ENCODE results near the gene DLG1. TPM values are rescaled to one million over a fixed set of nuclear protein-coding genes. Genes with fewer than 3 reads are reported as not detected.
A peak's percentile ranks its signal among the peaks of the same experiment; 100 is the strongest.

The DLG1 gene
- total and polyA plus RNA-seq, 7 donors: 16.1 to 57.6 (median 51.3) TPM

GRCh38 chr3:197289726-197290125 lies 8.7 kb downstream of the DLG1 start:
- Histone ChIP-seq H3K27me3 (ENCODE audit: insufficient read depth in 3 of 3, low read length in 2 of 3) (no peaks in the 10 kb centered on the region), H3K36me3 (ENCODE audit: insufficient read depth in 1 of 2, low read depth in 1 of 2) (peaks cover 0 to 35% of the 10 kb centered on the region in 2 donors), H3K4me1 (peaks cover 49% of the 10 kb centered on the region), H3K9me3 (no peaks in the 10 kb centered on the region), H3K4me3 (no peak overlapping the region), H3K27ac (peak overlapping the region; percentile 12)
- DNase-seq (no peak), ATAC-seq (no peak)
- TF ChIP-seq, protein P1, sequence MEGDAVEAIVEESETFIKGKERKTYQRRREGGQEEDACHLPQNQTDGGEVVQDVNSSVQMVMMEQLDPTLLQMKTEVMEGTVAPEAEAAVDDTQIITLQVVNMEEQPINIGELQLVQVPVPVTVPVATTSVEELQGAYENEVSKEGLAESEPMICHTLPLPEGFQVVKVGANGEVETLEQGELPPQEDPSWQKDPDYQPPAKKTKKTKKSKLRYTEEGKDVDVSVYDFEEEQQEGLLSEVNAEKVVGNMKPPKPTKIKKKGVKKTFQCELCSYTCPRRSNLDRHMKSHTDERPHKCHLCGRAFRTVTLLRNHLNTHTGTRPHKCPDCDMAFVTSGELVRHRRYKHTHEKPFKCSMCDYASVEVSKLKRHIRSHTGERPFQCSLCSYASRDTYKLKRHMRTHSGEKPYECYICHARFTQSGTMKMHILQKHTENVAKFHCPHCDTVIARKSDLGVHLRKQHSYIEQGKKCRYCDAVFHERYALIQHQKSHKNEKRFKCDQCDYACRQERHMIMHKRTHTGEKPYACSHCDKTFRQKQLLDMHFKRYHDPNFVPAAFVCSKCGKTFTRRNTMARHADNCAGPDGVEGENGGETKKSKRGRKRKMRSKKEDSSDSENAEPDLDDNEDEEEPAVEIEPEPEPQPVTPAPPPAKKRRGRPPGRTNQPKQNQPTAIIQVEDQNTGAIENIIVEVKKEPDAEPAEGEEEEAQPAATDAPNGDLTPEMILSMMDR (IDR thresholded peaks at IDR 0.05): no peak
- intact Hi-C loops (cut with DNase I): loop anchor here in 1 of 2 donors (10.0 kb wide), 1 partner anchor 165 kb away; no protein-coding TSS in a partner anchor

- Histone ChIP-seq H3K4me1 (peaks cover 34% of the 10 kb centered on the region), H3K36me3 (ENCODE audit: insufficient read depth in 1 of 2, low read depth in 1 of 2) (peaks cover 0 to 33% of the 10 kb centered on the region in 2 donors), H3K9me3 (no peaks in the 10 kb centered on the region), H3K27ac (no peak overlapping the region), H3K27me3 (ENCODE audit: insufficient read depth in 3 of 3, low read length in 2 of 3) (no peaks in the 10 kb centered on the region), H3K4me3 (no peak overlapping the region)
- 58 to 81% (median 72%) methylated on average over 2 of the region's 2 CpGs for WGBS, 3 donors
- intact Hi-C loops (cut with DNase I): no loop called here
- no peak for DNase-seq
- ATAC-seq: peak; percentile 48 to 78 (median 66)
- TF ChIP-seq, protein P1 (IDR thresholded peaks at IDR 0.05): no peak
Measured at GRCh38 chr3:197286678-197287077, 11.7 kb downstream of the DLG1 start.

DNA sequence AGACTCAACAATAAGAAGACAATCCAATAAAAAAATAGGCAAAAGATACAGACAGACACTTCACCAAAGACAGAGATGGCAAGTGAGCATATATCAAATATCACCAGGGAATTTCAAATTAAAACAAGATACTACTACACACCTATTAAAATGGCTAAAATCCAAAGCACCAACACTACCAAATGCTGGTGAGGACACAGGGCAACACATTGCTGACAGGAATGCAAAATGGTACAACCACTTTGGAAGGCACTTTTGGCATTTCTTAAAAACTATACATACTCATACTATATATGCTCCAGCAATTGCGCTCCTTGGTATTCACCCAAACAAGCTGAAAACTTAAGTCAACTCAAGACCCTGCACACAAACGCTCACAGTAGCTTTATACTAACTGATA lies 12.9 kb downstream of the DLG1 start:
- intact Hi-C loops (cut with DNase I): no loop called here
- Histone ChIP-seq H3K4me3 (no peak overlapping the region), H3K9me3 (no peaks in the 10 kb centered on the region), H3K4me1 (peaks cover 30% of the 10 kb centered on the region), H3K27me3 (ENCODE audit: insufficient read depth in 3 of 3, low read length in 2 of 3) (no peaks in the 10 kb centered on the region), H3K27ac (no peak overlapping the region), H3K36me3 (ENCODE audit: insufficient read depth in 1 of 2, low read depth in 1 of 2) (peaks cover 0 to 41% of the 10 kb centered on the region in 2 donors)
- WGBS, 3 donors: 97 to 100% (median 97%) methylated on average over 2 of the region's 2 CpGs
- no peak for ATAC-seq
- no peak for DNase-seq
- TF ChIP-seq, protein P1 (IDR thresholded peaks at IDR 0.05): no peak

- no peak for DNase-seq
- H3K4me3 ChIP-seq: no peak overlapping the region
- no peak for ATAC-seq
- TF ChIP-seq, protein P1 (IDR thresholded peaks at IDR 0.05): no peak
- no peaks in the 10 kb centered on the region for H3K27me3 ChIP-seq (ENCODE audit: insufficient read depth in 3 of 3, low read length in 2 of 3)
- H3K27ac ChIP-seq: no peak overlapping the region
- H3K36me3 ChIP-seq (ENCODE audit: insufficient read depth in 1 of 2, low read depth in 1 of 2): peaks cover 0 to 29% of the 10 kb centered on the region in 2 donors
- WGBS, 3 donors: 80 to 93% (median 84%) methylated on average over 2 of the region's 2 CpGs
- H3K9me3 ChIP-seq: no peaks in the 10 kb centered on the region
- intact Hi-C loops (cut with DNase I): no loop called here
- peaks cover 26% of the 10 kb centered on the region for H3K4me1 ChIP-seq
Measured at GRCh38 chr3:197283045-197283444, 15.4 kb downstream of the DLG1 start.

- ATAC-seq: no peak
- intact Hi-C loops (cut with DNase I): no loop called here
- Histone ChIP-seq H3K36me3 (ENCODE audit: insufficient read depth in 1 of 2, low read depth in 1 of 2) (peaks cover 0 to 30% of the 10 kb centered on the region in 2 donors), H3K4me3 (no peak overlapping the region), H3K27me3 (ENCODE audit: insufficient read depth in 3 of 3, low read length in 2 of 3) (no peaks in the 10 kb centered on the region), H3K27ac (no peak overlapping the region), H3K4me1 (peaks cover 31% of the 10 kb centered on the region), H3K9me3 (no peaks in the 10 kb centered on the region)
- TF ChIP-seq, protein P1 (IDR thresholded peaks at IDR 0.05): no peak
- 97 to 100% (median 98%) methylated on average over 1 of the region's 1 CpG for WGBS, 3 donors
- DNase-seq: no peak
Measured at GRCh38 chr3:197281849-197282248, 16.6 kb downstream of the DLG1 start.

Measured in psoas muscle (tissue), 8 donors.